ENCODE data around the gene TNIP2.
A peak's percentile ranks its signal among the peaks of the same experiment; 100 is the strongest.
"Not testable (repeated sequence)": the region's sequence is repeated elsewhere in the genome, so short reads cannot be mapped to it uniquely, and the experiment has no call there.

The TNIP2 gene

GRCh38 chr4:2793586-2794485, 37.7 kb upstream of the TNIP2 start:
- DNase-seq (ENCODE audit: low read depth, low spot score): peak; percentile 64

GRCh38 chr4:2792711-2793585, 36.8 kb upstream of the TNIP2 start, which contains the start of gene SH3BP2:
Gene SH3BP2, plus strand, starts transcription at chr4:2793085. Its CDS starts 27,533 bp downstream, at chr4:2820618.
- peak; percentile 88 for DNase-seq (ENCODE audit: low read depth, low spot score)

- no peak for DNase-seq (ENCODE audit: low read depth, low spot score)
Measured at GRCh38 chr4:2792396-2792710, 36.2 kb upstream of the TNIP2 start.

GRCh38 chr4:2791518-2792395, 35.6 kb upstream of the TNIP2 start:
- DNase-seq (ENCODE audit: low read depth, low spot score): no peak

GRCh38 chr4:2790583-2791517, 34.7 kb upstream of the TNIP2 start:
- no peak for DNase-seq (ENCODE audit: low read depth, low spot score)

DNA sequence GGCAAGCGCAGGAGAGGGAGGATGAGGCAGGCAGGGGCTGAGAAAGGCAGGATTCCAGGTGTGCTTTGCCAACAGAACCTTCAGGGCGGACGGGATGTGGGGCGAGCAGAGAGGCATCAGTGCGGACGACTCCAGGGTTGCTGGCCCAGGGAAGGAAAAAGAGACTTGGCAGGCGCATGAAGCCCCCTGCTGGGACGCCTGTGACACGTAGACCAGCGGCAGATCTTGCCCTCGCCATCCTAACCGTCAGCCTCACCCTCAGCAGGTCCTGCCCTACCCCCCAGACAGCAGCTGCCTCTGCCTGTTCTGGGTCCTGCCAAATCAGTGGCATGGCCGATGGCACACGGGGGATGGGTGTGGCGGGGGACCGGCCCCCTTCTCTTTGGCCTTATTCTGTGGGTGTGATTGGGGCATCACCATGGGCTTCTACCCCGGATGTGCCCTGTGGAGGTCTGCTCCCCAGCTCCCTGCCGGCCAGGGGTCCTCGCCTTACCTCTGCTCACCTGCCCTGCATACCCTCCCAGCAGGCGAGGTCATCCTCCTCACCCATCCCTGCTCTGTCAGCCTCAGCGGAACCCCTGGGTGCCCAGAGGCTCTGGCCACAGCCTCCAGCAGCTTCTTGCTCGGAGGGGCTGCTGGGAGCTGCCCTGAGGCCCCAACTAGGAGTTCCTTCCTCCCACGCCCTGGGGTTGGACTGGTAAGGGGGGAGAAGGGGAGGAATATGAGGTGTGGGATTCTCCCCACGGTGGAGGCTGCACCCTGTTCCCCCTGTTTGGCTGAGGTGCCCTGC, 33.9 kb upstream of the TNIP2 start:
- peak; percentile 12 for DNase-seq (ENCODE audit: low read depth, low spot score)

DNA sequence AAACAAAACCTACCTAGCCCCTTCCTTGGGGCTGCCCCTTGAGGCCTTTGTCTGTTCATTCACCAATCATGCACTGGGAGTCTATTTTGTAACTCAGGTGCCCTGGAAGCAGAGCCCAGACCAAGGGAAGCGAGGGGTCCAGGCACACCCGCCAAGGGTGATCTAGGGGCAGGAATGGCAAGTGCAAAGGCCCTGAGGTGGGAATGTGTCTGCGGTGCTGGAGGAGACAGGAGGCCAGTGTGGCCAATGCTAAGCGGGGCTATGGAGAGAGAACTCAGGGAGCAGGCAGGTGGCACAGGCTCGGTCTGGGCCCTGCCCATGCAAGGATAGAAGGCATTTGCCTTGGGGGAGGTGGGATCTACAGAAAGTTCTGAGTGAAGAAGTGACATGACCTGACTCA, 33.2 kb upstream of the TNIP2 start:
- DNase-seq (ENCODE audit: low read depth, low spot score): no peak

DNA sequence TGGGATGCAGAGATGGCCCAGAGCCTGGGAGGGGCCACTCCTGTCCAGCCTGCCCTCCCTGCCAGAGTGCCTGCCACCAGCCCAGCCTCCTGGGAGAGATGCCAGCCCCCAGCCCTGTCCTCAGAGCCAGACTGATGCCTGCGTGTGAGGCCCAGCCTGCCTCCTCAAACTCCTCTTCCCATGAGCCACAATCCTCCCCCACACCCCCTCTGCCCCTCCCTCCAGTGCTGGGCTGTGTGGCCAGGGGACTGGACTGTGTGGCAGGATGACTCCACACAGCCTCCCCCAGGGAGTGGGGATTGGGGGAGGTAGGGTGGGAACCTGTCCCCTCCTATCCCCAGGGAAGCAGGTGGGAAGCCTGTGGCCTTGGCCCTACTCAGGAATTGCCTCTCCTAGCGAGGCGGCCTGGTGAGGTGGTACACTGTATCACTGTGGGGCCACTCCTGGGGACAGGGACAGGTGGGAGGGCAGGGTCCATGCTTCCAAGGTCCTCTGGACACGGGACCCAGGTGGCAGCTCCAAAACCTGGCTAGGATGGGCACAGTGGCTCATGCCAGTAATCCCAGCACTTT, 32.5 kb upstream of the TNIP2 start:
- DNase-seq (ENCODE audit: low read depth, low spot score): peak; percentile 73

DNA sequence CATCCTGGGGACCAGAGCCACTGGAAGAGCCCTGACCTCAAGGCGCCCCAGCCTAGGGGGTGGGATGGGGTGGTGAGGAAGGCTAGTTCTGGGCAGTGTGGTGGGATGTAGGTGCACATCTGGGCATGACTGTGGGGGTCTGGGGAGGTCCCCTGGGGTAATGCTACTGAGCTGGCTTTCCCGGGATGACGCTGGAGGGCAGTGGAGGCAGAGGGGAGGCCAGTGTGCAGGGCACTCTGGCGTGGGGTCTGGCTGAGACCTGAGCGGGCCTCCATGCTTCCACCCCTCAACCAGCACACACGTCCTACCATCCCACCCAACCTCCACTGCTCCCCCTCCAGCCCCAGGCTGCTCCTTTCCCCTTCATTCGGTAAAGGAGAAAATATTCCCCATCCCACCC, 32.0 kb upstream of the TNIP2 start:
- DNase-seq (ENCODE audit: low read depth, low spot score): no peak

GRCh38 chr4:2787230-2788100, 31.3 kb upstream of the TNIP2 start:
- DNase-seq (ENCODE audit: low read depth, low spot score): no peak

DNA sequence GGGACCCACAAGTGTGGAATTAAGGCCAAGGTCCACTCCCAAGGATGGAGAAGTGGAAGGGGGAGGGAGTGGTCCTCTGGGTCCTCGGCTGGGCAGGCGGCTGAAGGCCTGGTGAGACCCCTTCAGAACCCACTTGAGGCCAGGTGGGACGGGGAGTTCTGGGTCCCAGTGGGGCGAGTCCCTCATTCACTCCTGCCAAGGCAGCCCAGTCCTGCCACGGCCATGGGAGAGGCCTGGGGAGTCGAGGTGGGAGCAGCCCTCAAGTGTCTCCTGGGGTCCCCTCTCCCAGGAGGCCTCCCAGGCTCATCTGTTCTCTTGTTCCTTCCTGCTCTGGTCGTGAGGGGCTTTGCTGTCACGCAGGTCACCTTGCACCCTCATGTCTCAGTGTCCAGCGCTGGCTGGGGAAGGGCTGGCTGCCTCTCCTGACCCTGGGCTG, 30.7 kb upstream of the TNIP2 start:
- DNase-seq (ENCODE audit: low read depth, low spot score): no peak

- DNase-seq (ENCODE audit: low read depth, low spot score): no peak
Measured at GRCh38 chr4:2786152-2786671, 30.1 kb upstream of the TNIP2 start.

- DNase-seq (ENCODE audit: low read depth, low spot score): no peak
Measured at GRCh38 chr4:2785613-2786012, 29.5 kb upstream of the TNIP2 start.

GRCh38 chr4:2783790-2784189, 27.7 kb upstream of the TNIP2 start:
- no peak for DNase-seq (ENCODE audit: low read depth, low spot score)

GRCh38 chr4:2781911-2782310, 25.8 kb upstream of the TNIP2 start:
- DNase-seq (ENCODE audit: low read depth, low spot score): no peak

DNA sequence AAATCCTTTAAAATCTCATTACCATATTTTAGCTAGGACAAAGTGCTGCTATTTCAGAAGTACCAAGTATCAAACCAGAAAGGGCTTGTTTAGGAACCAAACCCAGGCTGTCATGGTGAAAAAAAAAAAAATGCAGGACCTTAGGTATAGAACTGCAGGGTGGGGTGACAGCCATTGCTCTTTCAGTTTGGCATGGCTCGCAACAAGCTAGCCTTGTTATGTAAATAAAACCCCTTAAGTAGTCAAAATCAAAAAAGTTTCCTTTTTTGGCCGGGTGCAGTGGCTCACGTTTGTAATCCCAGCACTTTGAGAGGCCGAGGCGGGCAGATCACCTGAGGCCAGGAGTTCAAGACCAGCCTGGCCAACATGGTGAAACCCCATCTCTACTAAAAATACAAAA, 24.5 kb upstream of the TNIP2 start:
- not testable (repeated sequence) for DNase-seq (ENCODE audit: low read depth, low spot score)

DNA sequence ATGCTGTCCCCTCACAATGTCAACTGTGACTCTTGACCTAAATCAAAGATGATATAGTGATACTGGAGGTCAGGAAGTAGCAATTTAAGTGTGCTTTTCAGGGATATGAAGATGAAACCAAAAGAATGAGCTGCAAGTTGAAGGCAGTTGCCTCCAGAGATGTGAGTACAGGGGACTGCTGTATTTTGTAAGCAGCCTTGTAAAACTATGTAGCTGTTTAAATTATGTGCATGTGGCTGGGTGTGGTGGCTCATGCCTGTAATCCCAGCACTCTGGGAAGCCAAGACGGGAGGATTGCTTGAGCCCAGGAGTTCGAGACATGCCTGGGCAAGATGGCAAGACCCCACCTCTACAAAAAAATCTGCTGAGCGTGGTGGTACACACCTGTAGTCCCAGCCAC, 15.1 kb upstream of the TNIP2 start:
- no peak for DNase-seq (ENCODE audit: low read depth, low spot score)

- DNase-seq (ENCODE audit: low read depth, low spot score): no peak
Measured at GRCh38 chr4:2768921-2769336, 12.8 kb upstream of the TNIP2 start.
